Measurements from ENCODE around the gene BMP8A.

GRCh38 chr1:39500862-39501389 lies 9.5 kb downstream of the BMP8A start:
- TF ChIP-seq CTCF (IDR thresholded peaks at IDR 0.05) (no peak), POLR2A (IDR thresholded peaks at IDR 0.05) (no peak)
